GM18526 (cell line): Measurements from ENCODE around the gene STX5.

Experiments
- POLR2A ChIP-seq: IDR thresholded peaks from 3 replicates; pipeline ENCODE4 v1.6.1; 2011; ENCODE audit not compliant: insufficient read length; ENCODE audit errors: extremely low read depth

The STX5 gene

GRCh38 chr11:62771144-62772021, 60.5 kb downstream of the STX5 start, which contains the start of gene TAF6L:
TSS of gene TAF6L (plus strand) at chr11:62771396. CDS start at chr11:62775784, 4,388 bp downstream.
- TF ChIP-seq POLR2A = peak; percentile 57

GRCh38 chr11:62770778-62771143, 61.1 kb downstream of the STX5 start:
- TF ChIP-seq POLR2A = no peak

- TF ChIP-seq POLR2A = no peak
Measured at GRCh38 chr11:62757846-62758788, 73.7 kb downstream of the STX5 start.
